GM19193 (cell line): ENCODE data around the gene FLVCR1.

ENCODE experiments used
- POLR2A ChIP-seq: IDR thresholded peaks from 4 replicates; pipeline ENCODE4 v1.6.1; 2011; ENCODE audit not compliant: insufficient read depth, insufficient read length; ENCODE audit errors: extremely low read depth

Gene FLVCR1

GRCh38 chr1:212933815-212934471, 75.9 kb downstream of the FLVCR1 start:
- no peak for TF ChIP-seq POLR2A

GRCh38 chr1:212935387-212935981, 77.4 kb downstream of the FLVCR1 start:
- TF ChIP-seq POLR2A, result no peak

- TF ChIP-seq POLR2A, result no peak
Measured at GRCh38 chr1:212937034-212937433, 79.0 kb downstream of the FLVCR1 start.

- TF ChIP-seq POLR2A, result no peak
Measured at GRCh38 chr1:212938846-212939245, 80.8 kb downstream of the FLVCR1 start.

- TF ChIP-seq POLR2A, result no peak
Measured at GRCh38 chr1:212941452-212941851, 83.4 kb downstream of the FLVCR1 start.

- TF ChIP-seq POLR2A, result no peak
Measured at GRCh38 chr1:212942679-212943392, 84.8 kb downstream of the FLVCR1 start.

- TF ChIP-seq POLR2A, result no peak
Measured at GRCh38 chr1:212943393-212943710, 85.3 kb downstream of the FLVCR1 start.

- no peak for TF ChIP-seq POLR2A
Measured at GRCh38 chr1:212944229-212944901, 86.3 kb downstream of the FLVCR1 start.

GRCh38 chr1:212945056-212945455, 87.0 kb downstream of the FLVCR1 start:
- no peak for TF ChIP-seq POLR2A

- TF ChIP-seq POLR2A, result no peak
Measured at GRCh38 chr1:212945463-212946160, 87.5 kb downstream of the FLVCR1 start.

GRCh38 chr1:212946872-212947271, 88.8 kb downstream of the FLVCR1 start:
- no peak for TF ChIP-seq POLR2A
